G401.6 (cell line): ENCODE measurements around the gene SLC1A1.
A peak's percentile ranks its signal among the peaks of the same experiment; 100 is the strongest.
"Not testable (repeated sequence)": the region's sequence is repeated elsewhere in the genome, so short reads cannot be mapped to it uniquely, and the experiment has no call there.

Experiments
- FAIRE-seq: peaks from 2 replicates; lab custom pipeline; 2012; peaks lifted over from hg19 to GRCh38; lab: Jason Lieb, UNC

SLC1A1 gene

GRCh38 chr9:4581035-4581760 is 90.9 kb downstream of the SLC1A1 start:
- FAIRE-seq = no peak

GRCh38 chr9:4581861-4582565 is 91.7 kb downstream of the SLC1A1 start:
- FAIRE-seq = no peak

- FAIRE-seq = no peak
Measured at GRCh38 chr9:4583001-4583400, 92.7 kb downstream of the SLC1A1 start.

- FAIRE-seq = no peak
Measured at GRCh38 chr9:4584636-4585035, 94.4 kb downstream of the SLC1A1 start.

GRCh38 chr9:4585135-4585534 is 94.9 kb downstream of the SLC1A1 start:
- FAIRE-seq = no peak

GRCh38 chr9:4588721-4589120 is 98.5 kb downstream of the SLC1A1 start:
- no peak for FAIRE-seq

- FAIRE-seq = no peak
Measured at GRCh38 chr9:4590430-4591122, 100.3 kb downstream of the SLC1A1 start.

- FAIRE-seq = no peak
Measured at GRCh38 chr9:4591123-4591500, 100.8 kb downstream of the SLC1A1 start.

- no peak for FAIRE-seq
Measured at GRCh38 chr9:4592295-4592694, 102.0 kb downstream of the SLC1A1 start.

GRCh38 chr9:4592886-4593285 is 102.6 kb downstream of the SLC1A1 start:
- no peak for FAIRE-seq

GRCh38 chr9:4594545-4594944 is 104.3 kb downstream of the SLC1A1 start:
- FAIRE-seq = no peak

GRCh38 chr9:4594994-4595393 is 104.7 kb downstream of the SLC1A1 start:
- FAIRE-seq = no peak

- FAIRE-seq = no peak
Measured at GRCh38 chr9:4596165-4596922, 106.1 kb downstream of the SLC1A1 start.

GRCh38 chr9:4600368-4600767 is 110.1 kb downstream of the SLC1A1 start:
- FAIRE-seq = no peak

GRCh38 chr9:4603830-4604229 is 113.6 kb downstream of the SLC1A1 start:
- FAIRE-seq = no peak

- FAIRE-seq = peak; percentile 92
Measured at GRCh38 chr9:4604678-4605095, 114.4 kb downstream of the SLC1A1 start.

- not testable (repeated sequence) for FAIRE-seq
Measured at GRCh38 chr9:4606033-4606432, 115.8 kb downstream of the SLC1A1 start.

- no peak for FAIRE-seq
Measured at GRCh38 chr9:4614627-4615026, 124.4 kb downstream of the SLC1A1 start.

- no peak for FAIRE-seq
Measured at GRCh38 chr9:4615251-4615650, 125.0 kb downstream of the SLC1A1 start.

- no peak for FAIRE-seq
Measured at GRCh38 chr9:4615778-4616177, 125.5 kb downstream of the SLC1A1 start.

GRCh38 chr9:4617752-4618151 is 127.5 kb downstream of the SLC1A1 start:
- FAIRE-seq = no peak

GRCh38 chr9:4618700-4619099 is 128.4 kb downstream of the SLC1A1 start:
- no peak for FAIRE-seq
